Esophagus (tissue), 2 donors: Measurements from ENCODE around the gene C11orf54. TPM values are rescaled to one million over a fixed set of nuclear protein-coding genes. Genes with fewer than 3 reads are reported as not detected.
A peak's percentile ranks its signal among the peaks of the same experiment; 100 is the strongest.
"Not testable (repeated sequence)": the region's sequence is repeated elsewhere in the genome, so short reads cannot be mapped to it uniquely, and the experiment has no call there.

Experiments
- H3K27ac ChIP-seq, 2 donors: one replicate each; pipeline ENCODE4 v1.5.1; 2013; ENCODE audit warnings: low read depth in 2 of 2, mild to moderate bottlenecking in 2 of 2, inconsistent platforms in 1 of 2, low read length in 1 of 2, moderate library complexity in 1 of 2
- H3K27me3 ChIP-seq, 2 donors: one replicate each; pipeline ENCODE4 v1.6.1; 2013; ENCODE audit warnings: low read length in 2 of 2, control low read depth in 1 of 2, mild to moderate bottlenecking in 1 of 2; ENCODE audit not compliant: insufficient read depth in 2 of 2, control insufficient read depth in 1 of 2
- H3K36me3 ChIP-seq, 2 donors: one replicate each; pipeline ENCODE4 v1.6.1; 2013; ENCODE audit warnings: low read length in 1 of 2; ENCODE audit not compliant: control insufficient read depth in 2 of 2, insufficient read depth in 2 of 2
- H3K4me1 ChIP-seq, 2 donors: one replicate each; pipeline ENCODE4 v1.6.1; 2013; ENCODE audit warnings: low read length in 1 of 2; ENCODE audit not compliant: control insufficient read depth in 2 of 2, insufficient read depth in 2 of 2
- H3K4me3 ChIP-seq, 2 donors: one replicate each; pipeline ENCODE4 v1.5.1; 2013; ENCODE audit warnings: low read length in 2 of 2, mild to moderate bottlenecking in 2 of 2, low read depth in 1 of 2, moderate library complexity in 1 of 2
- H3K9me3 ChIP-seq, 2 donors: one replicate each; pipeline ENCODE4 v1.6.1; 2013; ENCODE audit warnings: mild to moderate bottlenecking in 2 of 2, low read depth in 1 of 2, low read length in 1 of 2, moderate library complexity in 1 of 2; ENCODE audit not compliant: control insufficient read depth in 2 of 2, insufficient read depth in 1 of 2
- WGBS, 2 donors: extraction: QIAGEN DNeasy Blood & Tissue Kit; methylation state at CpG; one replicate each; pipeline ENCODE4 v1.1.7; 2013; 5-methylcytosine and 5-hydroxymethylcytosine counted together
- polyA plus RNA-seq, 2 donors: library from polyadenylated mRNA; stranded (reverse); fragments of 200-250 nt; gene quantifications; one replicate each; pipeline ENCODE4 v1.2.3, GENCODE V29; 2013
- donor health status: healthy with polysubstance abuse.
- donor health status: Bipolar disorder and iron deficiency.

The C11orf54 gene
- polyA plus RNA-seq, 2 donors = 8.8 to 9.2 TPM

GRCh38 chr11:93773601-93774200 lies 32.2 kb downstream of the C11orf54 start:
- Histone ChIP-seq H3K36me3 (no peaks in the 10 kb centered on the region), H3K4me3 (no peak overlapping the region), H3K27ac (no peak overlapping the region), H3K27me3 (no peaks in the 10 kb centered on the region), H3K4me1 (no peaks in the 10 kb centered on the region), H3K9me3 (no peaks in the 10 kb centered on the region)
- 87 to 89% methylated on average over 10 of the region's 10 CpGs for WGBS, 2 donors

DNA sequence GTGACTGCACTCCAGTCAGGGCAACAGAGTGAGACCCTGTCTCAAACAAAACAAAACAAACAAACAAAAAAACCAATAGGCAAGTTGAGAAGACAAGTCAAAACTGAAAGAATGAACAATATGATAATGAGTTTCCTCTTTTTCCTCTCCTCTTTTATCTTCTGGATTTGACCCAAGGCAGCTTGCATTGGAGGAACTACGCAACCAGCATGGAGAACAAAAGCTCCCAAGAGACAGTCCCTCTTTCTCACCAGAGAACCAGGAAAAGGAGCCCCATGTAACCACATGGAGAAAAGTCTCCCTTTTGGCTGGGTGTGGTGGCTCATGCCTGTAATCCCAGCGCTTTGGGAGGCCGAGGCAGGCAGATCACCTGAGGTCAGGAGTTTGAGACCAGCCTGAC lies 33.1 kb downstream of the C11orf54 start:
- H3K36me3 ChIP-seq, H3K27me3 ChIP-seq, H3K9me3 ChIP-seq, H3K4me1 ChIP-seq, H3K4me3 ChIP-seq, H3K27ac ChIP-seq: not testable (repeated sequence)
- WGBS, 2 donors = 91% methylated on average over 3 of the region's 3 CpGs

GRCh38 chr11:93775289-93775688 lies 33.8 kb downstream of the C11orf54 start:
- H3K36me3 ChIP-seq = no peaks in the 10 kb centered on the region
- no peak overlapping the region for H3K27ac ChIP-seq
- H3K4me1 ChIP-seq = no peaks in the 10 kb centered on the region
- no peak overlapping the region for H3K4me3 ChIP-seq
- no peaks in the 10 kb centered on the region for H3K9me3 ChIP-seq
- WGBS, 2 donors = 44 to 47% methylated on average over 2 of the region's 2 CpGs
- H3K27me3 ChIP-seq = no peaks in the 10 kb centered on the region

- Histone ChIP-seq H3K9me3 (no peaks in the 10 kb centered on the region), H3K27ac (no peak overlapping the region), H3K4me3 (peak overlapping the region in 1 of 2 donors; percentile 94), H3K36me3 (no peaks in the 10 kb centered on the region), H3K4me1 (peaks cover 0 to 3% of the 10 kb centered on the region in 2 donors), H3K27me3 (no peaks in the 10 kb centered on the region)
- 54% methylated on average over 7 of the region's 7 CpGs for WGBS, 2 donors
Measured at GRCh38 chr11:93783362-93783761, 41.9 kb downstream of the C11orf54 start.

DNA sequence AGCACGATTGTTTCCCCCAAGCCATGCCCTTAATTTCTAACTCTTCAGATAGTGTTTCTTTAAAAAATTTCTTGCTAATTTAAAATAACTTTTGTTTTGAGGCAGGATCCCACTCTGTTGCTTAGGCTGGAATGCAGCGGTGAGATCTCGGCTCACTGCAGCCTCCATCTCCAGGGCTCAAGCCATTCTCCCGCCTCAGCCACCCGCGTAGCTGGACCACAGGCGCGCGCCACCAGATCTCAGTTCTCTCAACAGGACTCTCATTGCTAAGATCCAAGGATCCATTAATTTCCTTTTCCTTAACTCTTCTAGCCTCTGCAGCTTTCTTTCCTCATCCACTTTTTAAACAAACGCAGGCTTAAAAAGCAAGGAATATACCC lies 42.3 kb downstream of the C11orf54 start:
- peak overlapping the region; percentile 94 to 98 for H3K4me3 ChIP-seq
- H3K27ac ChIP-seq = peak overlapping the region; percentile 92 to 98
- no peaks in the 10 kb centered on the region for H3K27me3 ChIP-seq
- peaks cover 0 to 3% of the 10 kb centered on the region in 2 donors for H3K4me1 ChIP-seq
- 1% methylated on average over 10 of the region's 10 CpGs for WGBS, 2 donors
- peaks cover 0 to 2% of the 10 kb centered on the region in 2 donors for H3K36me3 ChIP-seq
- no peaks in the 10 kb centered on the region for H3K9me3 ChIP-seq

DNA sequence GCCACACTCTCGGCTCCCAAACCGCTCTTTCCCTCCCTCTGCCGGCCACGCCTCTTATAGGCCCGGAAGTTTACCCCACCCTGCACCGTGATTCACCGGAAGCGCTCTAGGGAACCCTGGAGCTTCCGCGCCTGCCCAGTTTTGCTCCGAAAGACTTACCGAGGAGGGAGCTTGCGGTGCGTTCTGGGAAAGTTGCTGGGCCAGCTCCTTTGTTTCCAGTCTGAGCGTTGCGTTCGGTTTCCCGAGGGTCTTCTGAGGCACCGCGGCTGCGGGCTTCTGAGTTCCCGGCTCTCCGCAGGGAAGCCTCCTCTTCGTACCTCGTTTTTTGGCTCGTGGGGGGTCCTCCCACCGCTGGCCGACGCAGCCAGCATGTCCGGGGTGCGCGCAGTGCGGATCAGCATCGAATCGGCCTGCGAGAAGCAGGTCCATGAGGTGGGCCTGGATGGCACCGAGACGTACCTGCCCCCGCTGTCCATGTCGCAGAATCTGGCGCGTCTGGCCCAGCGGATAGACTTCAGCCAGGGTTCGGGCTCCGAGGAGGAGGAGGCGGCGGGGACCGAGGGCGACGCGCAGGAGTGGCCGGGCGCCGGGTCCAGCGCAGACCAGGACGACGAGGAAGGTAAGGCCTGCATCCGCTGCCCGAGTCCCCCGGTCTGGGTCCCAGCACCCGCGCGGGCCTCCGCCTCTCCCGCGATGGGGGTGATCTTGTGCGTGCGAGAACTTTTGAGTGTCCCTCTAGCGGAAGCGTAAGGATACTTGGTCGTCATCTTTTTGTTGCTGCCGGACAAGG lies 42.9 kb downstream of the C11orf54 start, which contains the start of gene MED17:
Gene MED17, plus strand, starts transcription at position 138 of the 790 bp plus-strand sequence. Its CDS starts 232 bp downstream, at position 370.
- peak within 1 kb of the TSS; percentile 92 to 98 for H3K27ac ChIP-seq
- H3K9me3 ChIP-seq = no peaks in the 10 kb centered on the region
- H3K4me3 ChIP-seq = peak within 1 kb of the TSS; percentile 94 to 98
- H3K27me3 ChIP-seq = no peaks in the 10 kb centered on the region
- 0% methylated on average over 71 to 72 of the region's 72 CpGs for WGBS, 2 donors
- H3K4me1 ChIP-seq = peaks cover 0 to 3% of the 10 kb centered on the region in 2 donors
- H3K36me3 ChIP-seq = peaks cover 0 to 2% of the 10 kb centered on the region in 2 donors

DNA sequence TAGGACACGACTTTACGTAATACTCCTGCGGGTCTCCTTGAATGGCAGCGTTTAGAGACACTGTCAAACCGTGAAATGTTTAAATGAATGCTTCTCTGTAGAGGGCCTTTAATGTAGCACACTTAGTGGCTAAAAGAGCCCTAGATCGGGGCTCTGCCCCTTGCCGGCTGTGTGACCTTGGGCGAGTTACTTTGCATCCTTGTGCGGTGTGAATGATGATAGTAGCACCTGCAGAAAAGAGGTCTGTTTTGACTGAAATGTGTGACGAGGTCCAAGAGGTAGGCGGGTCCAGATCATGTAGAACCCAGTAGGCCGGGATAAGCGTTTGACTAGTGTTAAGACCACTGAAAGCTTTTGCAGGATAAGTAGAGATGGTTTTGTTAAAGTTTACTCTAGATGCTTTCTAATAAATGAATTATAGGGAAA lies 43.5 kb downstream of the C11orf54 start:
- Histone ChIP-seq H3K36me3 (peaks cover 3 to 6% of the 10 kb centered on the region in 2 donors), H3K9me3 (no peaks in the 10 kb centered on the region), H3K27ac (peak overlapping the region; percentile 92 to 98), H3K4me1 (peaks cover 0 to 3% of the 10 kb centered on the region in 2 donors), H3K27me3 (no peaks in the 10 kb centered on the region), H3K4me3 (peak overlapping the region; percentile 94 to 98)
- 0% methylated on average over 13 of the region's 13 CpGs for WGBS, 2 donors

- H3K27me3 ChIP-seq = no peaks in the 10 kb centered on the region
- no peaks in the 10 kb centered on the region for H3K4me1 ChIP-seq
- H3K36me3 ChIP-seq = peaks cover 5 to 6% of the 10 kb centered on the region in 2 donors
- no peaks in the 10 kb centered on the region for H3K9me3 ChIP-seq
- WGBS, 2 donors = 84% methylated on average over 5 of the region's 5 CpGs
- H3K4me3 ChIP-seq = no peak overlapping the region
- H3K27ac ChIP-seq = no peak overlapping the region
Measured at GRCh38 chr11:93791493-93791892, 50.0 kb downstream of the C11orf54 start.

- Histone ChIP-seq H3K27ac (no peak overlapping the region), H3K9me3 (no peaks in the 10 kb centered on the region), H3K36me3 (peaks cover 5 to 8% of the 10 kb centered on the region in 2 donors), H3K4me3 (no peak overlapping the region), H3K4me1 (no peaks in the 10 kb centered on the region), H3K27me3 (no peaks in the 10 kb centered on the region)
- WGBS, 2 donors = 94 to 97% methylated on average over 6 of the region's 6 CpGs
Measured at GRCh38 chr11:93796441-93797231, 55.2 kb downstream of the C11orf54 start.
